Measurements from ENCODE around the gene PRKN. TPM values are rescaled to one million over a fixed set of nuclear protein-coding genes. Genes with fewer than 3 reads are reported as not detected.

Gene PRKN
- polyA plus RNA-seq, 3 donors, result 8.3 to 11.0 (median 9.2) TPM

DNA sequence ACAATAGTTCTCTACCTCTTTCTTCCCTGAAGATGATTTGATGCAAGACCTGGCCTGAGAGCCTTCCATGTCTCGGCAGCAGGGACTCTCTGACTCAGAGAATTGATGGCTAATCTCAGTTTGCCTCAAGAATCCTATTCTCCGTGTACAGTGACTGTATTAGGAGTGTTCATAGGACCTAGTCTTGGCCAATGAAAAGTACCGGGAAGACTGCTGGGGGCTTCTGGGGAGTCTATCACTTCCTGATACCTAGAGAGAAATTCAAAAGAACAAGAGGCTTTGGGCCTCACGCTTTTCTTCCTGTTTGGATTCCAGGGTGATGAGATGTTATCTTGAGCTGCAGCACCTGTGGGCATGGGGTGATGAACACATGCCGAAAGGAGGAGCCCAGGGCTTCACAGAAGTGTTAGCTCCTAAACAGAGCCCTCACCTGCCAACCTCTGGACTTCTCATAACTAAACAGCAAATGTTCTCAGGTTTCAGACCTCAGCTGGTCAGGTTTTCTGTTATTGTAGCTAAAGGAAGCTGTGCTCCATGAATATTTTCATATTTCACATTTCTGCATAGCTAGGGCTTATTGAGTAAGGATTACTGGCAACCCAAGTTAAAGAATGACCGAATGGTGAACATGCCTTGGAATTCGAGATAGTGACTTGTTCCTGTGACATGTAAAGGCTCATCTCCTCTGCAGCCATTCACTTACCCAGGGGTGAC is 1130.6 kb downstream of the PRKN start:
- no peak for DNase-seq (ENCODE audit: low read depth in 3 of 3, low spot score in 2 of 3)

DNA sequence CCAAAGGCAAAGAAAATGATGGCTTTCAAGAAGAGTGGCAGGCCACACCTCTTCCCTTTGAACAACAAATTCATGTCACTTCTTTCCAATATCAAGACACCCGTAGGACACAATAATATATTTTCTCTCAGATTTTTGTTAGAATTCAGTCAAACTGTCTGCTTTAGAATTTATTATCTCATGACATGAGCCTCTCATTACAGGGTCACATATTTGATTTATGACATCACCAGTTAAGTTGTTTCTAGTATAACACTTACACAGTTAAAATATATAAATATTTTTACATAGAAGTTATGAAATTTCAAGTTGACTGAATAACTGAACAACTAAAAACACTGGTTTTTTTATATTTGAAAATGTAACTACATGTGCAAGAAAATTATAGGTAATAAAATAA is 1133.2 kb downstream of the PRKN start:
- DNase-seq (ENCODE audit: low read depth in 3 of 3, low spot score in 2 of 3), result no peak

- DNase-seq (ENCODE audit: low read depth in 3 of 3, low spot score in 2 of 3), result no peak
Observed at GRCh38 chr6:161590961-161591627, 1136.5 kb downstream of the PRKN start.

DNA sequence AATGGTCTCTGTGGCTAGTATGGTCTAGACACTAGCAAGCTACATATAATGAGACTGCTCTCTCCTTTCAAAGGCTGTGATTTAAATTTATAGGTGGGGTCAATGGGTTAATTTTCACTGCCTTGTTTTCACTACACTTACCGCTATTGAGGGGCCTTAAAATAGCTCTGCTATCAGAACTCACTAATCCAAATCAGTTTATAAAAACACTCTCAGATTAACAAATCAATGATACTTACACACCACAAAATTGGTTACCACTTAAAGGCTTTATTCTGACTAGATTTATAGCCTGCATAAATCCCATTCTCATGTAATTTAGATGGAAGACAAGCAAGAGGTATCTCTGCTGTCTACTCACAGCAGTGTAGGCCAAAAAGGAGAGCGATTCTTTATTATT is 1140.7 kb downstream of the PRKN start:
- DNase-seq (ENCODE audit: low read depth in 3 of 3, low spot score in 2 of 3), result peak in 2 of 3 donors; percentile 25 to 39

GRCh38 chr6:161584621-161585340 is 1142.8 kb downstream of the PRKN start:
- no peak for DNase-seq (ENCODE audit: low read depth in 3 of 3, low spot score in 2 of 3)

GRCh38 chr6:161584051-161584450 is 1143.5 kb downstream of the PRKN start:
- no peak for DNase-seq (ENCODE audit: low read depth in 3 of 3, low spot score in 2 of 3)

DNA sequence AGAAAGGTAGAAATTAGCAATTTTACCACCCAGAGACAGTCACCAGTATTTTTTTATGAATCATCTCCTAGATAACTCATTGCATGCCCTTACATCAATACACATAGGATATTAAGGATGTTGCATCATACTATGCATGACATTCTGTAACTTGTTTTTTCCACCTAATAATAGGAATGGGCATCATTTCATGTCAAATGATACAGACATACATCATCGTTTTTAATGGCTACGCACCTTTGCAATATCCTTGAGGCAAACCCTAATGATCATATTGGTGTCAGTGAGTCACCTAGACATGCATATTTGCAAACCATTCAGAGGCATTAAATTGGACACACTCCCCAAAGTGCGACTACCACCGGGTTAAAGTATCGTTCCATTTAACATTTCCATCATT is 1144.0 kb downstream of the PRKN start:
- DNase-seq (ENCODE audit: low read depth in 3 of 3, low spot score in 2 of 3), result no peak

- no peak for DNase-seq (ENCODE audit: low read depth in 3 of 3, low spot score in 2 of 3)
Observed at GRCh38 chr6:161578478-161578877, 1149.1 kb downstream of the PRKN start.

GRCh38 chr6:161575523-161576254 is 1151.9 kb downstream of the PRKN start:
- DNase-seq (ENCODE audit: low read depth in 3 of 3, low spot score in 2 of 3), result no peak

DNA sequence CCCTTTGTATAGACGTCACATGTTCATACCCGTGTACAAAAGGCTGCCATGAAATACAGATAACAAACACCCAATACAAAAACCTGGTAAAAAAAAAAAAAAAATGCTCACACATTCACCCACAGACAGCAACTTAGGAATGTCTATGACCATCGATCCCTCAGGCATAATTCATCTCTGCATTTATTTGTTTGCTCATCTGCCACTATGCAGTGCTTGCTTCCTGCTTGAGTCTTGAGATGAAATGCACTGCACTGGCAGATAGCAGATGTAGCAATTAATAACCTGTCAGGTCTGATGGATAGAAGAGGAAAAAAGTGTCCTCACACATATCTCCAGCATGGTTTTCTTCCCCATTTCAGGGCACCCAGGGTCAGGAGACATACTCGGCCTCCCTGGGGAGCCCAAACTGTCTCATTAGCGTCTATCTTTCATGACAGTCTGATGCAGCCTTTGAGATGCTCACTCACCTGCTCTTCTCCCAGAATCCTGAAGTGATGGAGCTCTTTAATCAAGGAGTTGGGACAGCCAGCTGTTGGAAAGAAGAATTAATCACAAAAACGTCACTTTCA is 1158.6 kb downstream of the PRKN start:
- DNase-seq (ENCODE audit: low read depth in 3 of 3, low spot score in 2 of 3), result no peak

GRCh38 chr6:161564952-161565351 is 1162.6 kb downstream of the PRKN start:
- DNase-seq (ENCODE audit: low read depth in 3 of 3, low spot score in 2 of 3), result no peak

DNA sequence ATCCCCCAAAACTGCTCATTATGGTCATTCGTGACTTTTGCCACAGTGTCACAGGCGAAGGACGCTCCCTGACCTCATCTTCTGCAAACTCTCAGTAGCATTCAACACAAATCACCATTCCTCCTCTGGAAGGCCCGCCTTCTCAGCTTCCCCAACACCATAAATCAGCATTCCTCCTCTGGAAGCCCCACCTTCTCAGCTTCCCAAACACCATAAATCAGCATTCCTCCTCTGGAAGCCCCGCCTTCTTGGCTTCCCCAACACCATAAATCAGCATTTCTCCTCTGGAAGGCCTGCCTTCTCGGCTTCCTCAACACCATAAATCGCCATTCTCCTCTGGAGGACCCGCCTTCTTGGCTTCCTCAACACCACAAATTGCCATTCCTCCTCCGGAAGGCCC is 1165.7 kb downstream of the PRKN start:
- DNase-seq (ENCODE audit: low read depth in 3 of 3, low spot score in 2 of 3), result peak in 2 of 3 donors; percentile 55 to 68

GRCh38 chr6:161557333-161558107 is 1170.0 kb downstream of the PRKN start:
- DNase-seq (ENCODE audit: low read depth in 3 of 3, low spot score in 2 of 3), result no peak

DNA sequence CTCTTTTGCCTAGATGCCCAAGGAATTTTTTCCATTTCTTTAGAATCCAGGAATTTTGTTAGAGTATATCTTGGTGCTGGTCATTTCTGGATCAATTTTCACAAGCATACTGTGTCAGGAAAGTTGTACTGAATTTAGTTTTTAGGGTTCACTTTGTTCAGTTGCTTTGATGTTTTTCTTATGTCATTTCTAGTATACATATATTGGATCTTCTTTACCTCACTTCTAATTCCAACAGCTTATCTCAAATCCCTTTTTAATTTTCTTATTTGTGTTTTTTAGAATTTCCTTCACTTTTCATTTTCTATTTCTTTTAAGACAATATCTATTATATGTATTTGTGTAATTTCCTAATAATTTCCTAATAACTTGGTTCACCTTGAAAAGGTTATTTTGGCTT is 1172.7 kb downstream of the PRKN start:
- no peak for DNase-seq (ENCODE audit: low read depth in 3 of 3, low spot score in 2 of 3)

DNA sequence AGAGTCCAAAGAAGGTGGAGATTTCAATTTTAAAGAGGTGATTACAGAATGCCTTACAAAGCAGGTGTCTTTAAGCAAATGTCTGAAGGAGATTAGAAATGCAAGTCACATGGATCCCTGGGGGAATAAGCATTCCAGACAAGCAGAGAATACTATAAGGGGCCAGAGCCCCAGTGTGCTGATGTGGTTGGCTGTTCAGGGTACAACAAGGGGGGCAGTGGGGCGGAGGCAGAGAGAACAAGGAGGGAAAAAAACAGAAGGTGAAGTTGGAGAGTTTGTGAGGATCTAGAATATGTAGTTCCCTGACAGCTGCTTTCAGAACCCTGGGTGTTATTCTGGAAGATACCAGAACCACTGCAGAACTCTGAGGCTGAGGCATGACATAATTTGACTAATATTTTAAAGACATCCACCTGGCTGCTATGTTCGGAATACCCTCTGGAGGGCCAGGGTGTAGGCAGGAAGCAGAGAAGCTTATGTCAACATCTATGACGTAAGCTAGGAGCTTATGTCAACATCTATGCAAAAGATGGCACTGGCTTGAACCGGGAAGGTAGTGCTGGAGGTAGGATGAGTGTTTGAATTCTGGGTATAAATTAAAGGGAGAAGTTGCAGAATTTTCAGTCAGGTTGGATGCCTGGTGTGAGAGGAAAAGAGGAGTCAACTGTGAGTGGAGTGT is 1177.5 kb downstream of the PRKN start:
- no peak for DNase-seq (ENCODE audit: low read depth in 3 of 3, low spot score in 2 of 3)

DNA sequence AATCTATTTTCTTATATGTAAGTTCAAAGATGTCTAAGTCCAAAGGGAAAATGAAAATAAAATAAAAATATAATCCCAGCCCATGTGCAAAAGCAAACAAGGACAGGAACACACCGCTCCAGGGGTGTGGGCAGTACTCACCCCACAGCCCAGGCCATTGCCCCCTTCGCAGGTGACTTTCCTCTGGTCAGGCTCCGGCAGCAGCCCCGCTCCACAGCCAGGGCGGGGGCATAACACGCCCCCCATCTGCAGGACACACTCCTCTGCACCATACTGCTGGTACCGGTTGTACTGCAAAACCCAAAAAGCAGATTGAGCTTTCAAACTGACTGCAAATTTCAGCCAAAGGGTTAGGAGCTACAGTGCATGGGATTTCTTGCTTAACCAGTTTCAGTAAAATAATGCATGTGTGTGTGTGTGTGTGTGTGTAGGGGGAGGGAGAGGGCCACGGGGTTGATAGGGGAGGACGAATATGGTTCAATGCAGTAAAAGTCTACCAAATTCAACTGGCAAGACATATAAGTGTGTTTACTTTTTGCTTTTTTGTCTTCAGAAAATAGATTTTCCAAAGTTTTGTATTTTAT is 1178.8 kb downstream of the PRKN start:
- no peak for DNase-seq (ENCODE audit: low read depth in 3 of 3, low spot score in 2 of 3)

GRCh38 chr6:161547617-161548016 is 1179.9 kb downstream of the PRKN start:
- DNase-seq (ENCODE audit: low read depth in 3 of 3, low spot score in 2 of 3), result no peak

DNA sequence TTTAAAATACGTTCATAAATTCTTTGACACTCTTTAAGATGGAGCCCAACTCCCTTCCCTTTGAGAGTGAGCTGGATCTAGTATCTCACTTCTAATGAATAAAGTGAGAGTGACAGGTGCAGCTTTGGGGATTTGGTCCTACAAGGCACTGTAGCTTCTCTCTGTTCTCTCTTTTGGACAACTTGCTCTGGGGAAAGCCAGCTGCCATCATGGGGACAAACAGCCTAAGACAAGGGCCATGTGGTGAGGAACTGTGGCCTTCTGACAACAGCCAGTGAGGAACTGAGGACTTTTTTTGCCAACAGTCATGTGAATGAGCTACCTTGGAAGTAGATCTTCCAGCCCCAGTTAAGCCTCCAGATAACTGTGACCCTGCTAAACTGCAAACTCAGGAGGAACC is 1180.9 kb downstream of the PRKN start:
- no peak for DNase-seq (ENCODE audit: low read depth in 3 of 3, low spot score in 2 of 3)

GRCh38 chr6:161545741-161546140 is 1181.8 kb downstream of the PRKN start:
- no peak for DNase-seq (ENCODE audit: low read depth in 3 of 3, low spot score in 2 of 3)
